ENCODE data around the gene SLC38A10.

DNA sequence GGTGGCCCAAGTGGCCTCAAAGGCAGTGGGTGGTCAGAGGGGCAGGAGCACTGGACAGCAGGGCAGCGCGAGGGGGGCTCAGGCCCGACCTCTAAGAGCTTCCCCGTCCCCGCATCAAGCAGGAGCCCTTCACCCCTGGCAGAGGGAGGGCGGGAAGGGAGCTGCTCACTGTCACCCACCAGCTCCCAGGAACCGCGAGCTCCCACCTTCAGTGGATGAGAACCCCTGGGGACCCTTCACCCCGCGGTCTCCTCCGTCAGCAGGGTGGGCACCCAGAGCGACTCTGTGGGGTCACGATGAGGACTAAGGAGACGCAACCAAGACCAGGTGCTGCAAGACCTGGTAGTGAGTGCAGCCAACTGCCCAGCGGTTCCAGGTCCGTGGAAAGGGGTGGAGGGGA is 86.0 kb downstream of the SLC38A10 start:
- TF ChIP-seq CTCF (conservative IDR thresholded peaks at IDR 0.05; ENCODE audit: low read depth, low read length) (no peak), POLR2A (IDR thresholded peaks at IDR 0.05; ENCODE audit: low read depth, low read length) (no peak), RFX5 (IDR thresholded peaks at IDR 0.05; ENCODE audit: low read depth, low read length) (no peak), RCOR1 (IDR thresholded peaks at IDR 0.05; ENCODE audit: insufficient replicate concordance, low read length) (no peak), SMC3 (IDR thresholded peaks at IDR 0.05; ENCODE audit: low read depth, low read length) (no peak), CEBPB (IDR thresholded peaks at IDR 0.05; ENCODE audit: low read depth, low read length) (no peak), MXI1 (IDR thresholded peaks at IDR 0.05; ENCODE audit: borderline replicate concordance, low read depth, low read length) (no peak), USF2 (IDR thresholded peaks at IDR 0.05; ENCODE audit: low read depth, low read length) (no peak), CHD1 (IDR thresholded peaks at IDR 0.05; ENCODE audit: low read depth, low read length) (no peak), FOS (IDR thresholded peaks at IDR 0.05; ENCODE audit: low read depth, low read length) (no peak), RAD21 (IDR thresholded peaks at IDR 0.05; ENCODE audit: low read length) (no peak)

All from IMR-90 (cell line).